Spleen (tissue), 11 donors: ENCODE measurements around the gene EPAS1. TPM values are rescaled to one million over a fixed set of nuclear protein-coding genes. Genes with fewer than 3 reads are reported as not detected.
A peak's percentile ranks its signal among the peaks of the same experiment; 100 is the strongest.

Experiments used
- DNase-seq: peaks from one replicate; pipeline ENCODE4 v3.0.0-alpha.2; 2020
- H3K27ac ChIP-seq, 8 donors: fragments of 200-600 bp; sonication (generic) in 7 of 8; 1 replicate in 4 of 8; 2 replicates in 4 of 8; pipeline versions ENCODE4 v1.5.0 to v1.8.0; 2016 to 2021; ENCODE audit warnings: inconsistent platforms in 4 of 8, mild to moderate bottlenecking in 4 of 8, moderate library complexity in 1 of 8
- H3K27me3 ChIP-seq, 7 donors: fragments of 200-600 bp; sonication (generic) in 6 of 7; replicated peaks in 1 of 7; 1 replicate in 4 of 7; 2 replicates in 3 of 7; pipeline versions ENCODE4 v1.5.0 to v1.8.0; 2016 to 2021; ENCODE audit warnings: inconsistent platforms in 3 of 7, mild to moderate bottlenecking in 1 of 7
- H3K36me3 ChIP-seq, 6 donors: fragments of 200-600 bp; sonication (generic) in 5 of 6; 1 replicate in 4 of 6; 2 replicates in 2 of 6; pipeline versions ENCODE4 v1.5.0 to v1.8.0; 2016 to 2021; ENCODE audit warnings: inconsistent platforms in 2 of 6
- H3K4me1 ChIP-seq, 6 donors: fragments of 200-600 bp; sonication (generic) in 5 of 6; 1 replicate in 3 of 6; 2 replicates in 3 of 6; pipeline versions ENCODE4 v1.5.0 to v1.8.0; 2016 to 2021; ENCODE audit warnings: inconsistent platforms in 3 of 6
- H3K4me3 ChIP-seq, 8 donors: fragments of 200-600 bp; sonication (generic) in 7 of 8; 1 replicate in 4 of 8; 2 replicates in 4 of 8; pipeline versions ENCODE4 v1.5.0 to v1.8.0; 2016 to 2021; ENCODE audit warnings: inconsistent platforms in 4 of 8, mild to moderate bottlenecking in 4 of 8, moderate library complexity in 2 of 8
- H3K9me3 ChIP-seq, 8 donors: fragments of 200-600 bp; sonication (generic) in 7 of 8; 1 replicate in 4 of 8; 2 replicates in 4 of 8; pipeline versions ENCODE4 v1.5.0 to v1.8.0; 2016 to 2021; ENCODE audit warnings: inconsistent platforms in 4 of 8
- CTCF ChIP-seq, 11 experiments: fragments of 200-600 bp in 7 of 11; fragments of 450-650 bp in 4 of 11; sonication (generic) in 4 of 11; IDR thresholded peaks in 8 of 11; conservative IDR thresholded peaks in 3 of 11; 1 replicate in 7 of 11; 2 replicates in 4 of 11; pipeline versions ENCODE4 v1.4.0 to v1.8.0; 2016 to 2021; ENCODE audit warnings: antibody characterized with exemption in 11 of 11, inconsistent platforms in 4 of 11, mild to moderate bottlenecking in 1 of 11
- POLR2A ChIP-seq, 3 donors: fragments of 450-650 bp; IDR thresholded peaks; one replicate each; pipeline ENCODE4 v1.5.1; 2017; ENCODE audit warnings: antibody characterized with exemption in 3 of 3, mild to moderate bottlenecking in 1 of 3
- POLR2AphosphoS5 ChIP-seq, 3 donors: sonication (generic); formaldehyde crosslinking; IDR thresholded peaks; one replicate each; pipeline ENCODE4 v1.5.1; 2017; ENCODE audit warnings: antibody characterized with exemption in 3 of 3
- WGBS, 5 donors: extraction: QIAGEN DNeasy Blood & Tissue Kit in 3 of 5; methylation state at CpG; one replicate each; pipeline versions ENCODE4 v1.1.5 to v1.1.7; 2013 to 2018; 5-methylcytosine and 5-hydroxymethylcytosine counted together
- intact Hi-C: fragments of 100-400 bp; cut with DNase I; formaldehyde crosslinking; loops from one replicate; pipeline ENCODE4 v1.15.0; 2023; ENCODE audit warnings: low total_unique reads
- polyA plus RNA-seq, 3 donors: library from polyadenylated mRNA; stranded (reverse); fragments of 200-250 nt; gene quantifications; one replicate each; pipeline ENCODE4 v1.2.1, GENCODE V29; 2013
- total RNA-seq, 7 donors: library from RNA; depleted of rRNA in 3 of 7; stranded (reverse); fragments of >200 nt in 3 of 7; fragmentation: NEBNext Ultra II Directional in 4 of 7; extraction: Animal tissue kit (Norgen Biotek cat#: 25700) in 4 of 7; gene quantifications; one replicate each; pipeline versions ENCODE4 v1.1.0 to v1.2.1, GENCODE V29; 2016 to 2021
- donor health status: healthy with polysubstance abuse.
- donor health status: DM: no; HTN: no; CAD: no; lungs with moderate emphysema.
- donor health status: DM: no; HTN: no; CAD: no.
- donor health status: Bipolar disorder and iron deficiency.
- donor health status: healthy.
- donor health status: DM: no; HTN: no; CAD: no.
- donor health status: DM: yes; HTN: yes; CAD: no.

EPAS1 gene
- total and polyA plus RNA-seq, 10 donors, result 30.5 to 330 (median 213) TPM

GRCh38 chr2:46308629-46309028 lies 11.4 kb downstream of the EPAS1 start:
- intact Hi-C loops, result no loop called here
- no peaks in the 10 kb centered on the region for H3K9me3 ChIP-seq
- H3K4me1 ChIP-seq, result peaks cover 11 to 73% (median 40%) of the 10 kb centered on the region in 6 donors
- H3K36me3 ChIP-seq, result no peaks in the 10 kb centered on the region
- no peak overlapping the region for H3K4me3 ChIP-seq
- 55 to 67% (median 60%) methylated on average over 3 of the region's 3 CpGs for WGBS, 5 donors
- TF ChIP-seq CTCF (IDR thresholded peaks at IDR 0.05 in 8 of 11, conservative IDR thresholded peaks at IDR 0.05 in 3 of 11) (no peak), POLR2AphosphoS5 (IDR thresholded peaks at IDR 0.05) (no peak), POLR2A (IDR thresholded peaks at IDR 0.05) (no peak)
- DNase-seq, result no peak
- peaks cover 0 to 5% (median 0%) of the 10 kb centered on the region in 7 donors for H3K27me3 ChIP-seq
- H3K27ac ChIP-seq, result peak overlapping the region in 3 of 8 donors; percentile 3 to 49 (median 16)

- Histone ChIP-seq H3K4me1 (peaks cover 9 to 73% (median 39%) of the 10 kb centered on the region in 6 donors), H3K27me3 (peaks cover 0 to 5% (median 0%) of the 10 kb centered on the region in 7 donors), H3K36me3 (no peaks in the 10 kb centered on the region), H3K4me3 (no peak overlapping the region), H3K9me3 (no peaks in the 10 kb centered on the region), H3K27ac (peak overlapping the region in 3 of 8 donors; percentile 16 to 49 (median 33))
- WGBS, 5 donors, result 91 to 96% (median 94%) methylated on average over 3 of the region's 3 CpGs
- intact Hi-C loops, result no loop called here
- TF ChIP-seq POLR2A (IDR thresholded peaks at IDR 0.05), result no peak
- TF ChIP-seq POLR2AphosphoS5 (IDR thresholded peaks at IDR 0.05), result no peak
- TF ChIP-seq CTCF (IDR thresholded peaks at IDR 0.05 in 8 of 11, conservative IDR thresholded peaks at IDR 0.05 in 3 of 11), result no peak
- no peak for DNase-seq
These were observed 12.1 kb downstream of the EPAS1 start for GRCh38 chr2:46309052-46309953.

- DNase-seq, result no peak
- TF ChIP-seq POLR2A (IDR thresholded peaks at IDR 0.05) (no peak), POLR2AphosphoS5 (IDR thresholded peaks at IDR 0.05) (no peak), CTCF (IDR thresholded peaks at IDR 0.05 in 8 of 11, conservative IDR thresholded peaks at IDR 0.05 in 3 of 11) (no peak)
- Histone ChIP-seq H3K27ac (peak overlapping the region in 1 of 8 donors; percentile 33), H3K4me3 (no peak overlapping the region), H3K9me3 (no peaks in the 10 kb centered on the region), H3K4me1 (peaks cover 9 to 72% (median 42%) of the 10 kb centered on the region in 6 donors), H3K27me3 (peaks cover 0 to 5% (median 0%) of the 10 kb centered on the region in 7 donors), H3K36me3 (no peaks in the 10 kb centered on the region)
- intact Hi-C loops, result no loop called here
- 89 to 98% (median 94%) methylated on average over 5 of the region's 5 CpGs for WGBS, 5 donors
These were observed 13.2 kb downstream of the EPAS1 start for GRCh38 chr2:46310446-46310845.

- intact Hi-C loops, result no loop called here
- WGBS, 5 donors, result 74 to 88% (median 79%) methylated on average over 6 of the region's 6 CpGs
- no peaks in the 10 kb centered on the region for H3K9me3 ChIP-seq
- peaks cover 20 to 72% (median 44%) of the 10 kb centered on the region in 6 donors for H3K4me1 ChIP-seq
- H3K36me3 ChIP-seq, result no peaks in the 10 kb centered on the region
- H3K4me3 ChIP-seq, result no peak overlapping the region
- H3K27ac ChIP-seq, result peak overlapping the region in 4 of 8 donors; percentile 1 to 81 (median 32)
- TF ChIP-seq POLR2A (IDR thresholded peaks at IDR 0.05) (no peak), POLR2AphosphoS5 (IDR thresholded peaks at IDR 0.05) (no peak), CTCF (IDR thresholded peaks at IDR 0.05 in 8 of 11, conservative IDR thresholded peaks at IDR 0.05 in 3 of 11) (no peak)
- peaks cover 0 to 5% (median 0%) of the 10 kb centered on the region in 7 donors for H3K27me3 ChIP-seq
- no peak for DNase-seq
These were observed 14.5 kb downstream of the EPAS1 start for GRCh38 chr2:46311651-46312223.
